NCI-H2227 treated with DMSO at 0.1 percent for 48 hours (cell line): Measurements from ENCODE around the gene DAGLA.

Experiments used
- DNase-seq: peaks from one replicate; lab custom pipeline; 2025; lab: John Stamatoyannopoulos, UW

Gene DAGLA

GRCh38 chr11:61778920-61779650 is 98.9 kb downstream of the DAGLA start:
- DNase-seq, result no peak

GRCh38 chr11:61779666-61780525 is 99.7 kb downstream of the DAGLA start:
- DNase-seq, result no peak

GRCh38 chr11:61780581-61781162 is 100.5 kb downstream of the DAGLA start:
- DNase-seq, result no peak

- DNase-seq, result no peak
Observed at GRCh38 chr11:61781585-61781984, 101.4 kb downstream of the DAGLA start.

- no peak for DNase-seq
Observed at GRCh38 chr11:61782299-61782698, 102.1 kb downstream of the DAGLA start.

- DNase-seq, result no peak
Observed at GRCh38 chr11:61782841-61783240, 102.7 kb downstream of the DAGLA start.

GRCh38 chr11:61783717-61784505 is 103.7 kb downstream of the DAGLA start:
- DNase-seq, result no peak

- no peak for DNase-seq
Observed at GRCh38 chr11:61784506-61784805, 104.3 kb downstream of the DAGLA start.

- DNase-seq, result no peak
Observed at GRCh38 chr11:61785837-61786402, 105.7 kb downstream of the DAGLA start.

GRCh38 chr11:61787928-61788491 is 107.8 kb downstream of the DAGLA start:
- DNase-seq, result peak; percentile 10

GRCh38 chr11:61791737-61792309 is 111.6 kb downstream of the DAGLA start:
- peak; percentile 92 for DNase-seq

GRCh38 chr11:61792310-61793082 is 112.3 kb downstream of the DAGLA start, which contains the start of the genes FEN1 and TMEM258:
Gene FEN1 (plus strand): TSS chr11:61792911. CDS start chr11:61795362, 2,451 bp downstream.
Gene TMEM258 (minus strand): TSS chr11:61792599. CDS start chr11:61792558, 41 bp downstream.
- peak; percentile 97 for DNase-seq

- peak; percentile 55 for DNase-seq
Observed at GRCh38 chr11:61793083-61793828, 113.1 kb downstream of the DAGLA start.

GRCh38 chr11:61793829-61794204 is 113.6 kb downstream of the DAGLA start:
- DNase-seq, result no peak

GRCh38 chr11:61794579-61794978 is 114.4 kb downstream of the DAGLA start:
- DNase-seq, result no peak

- no peak for DNase-seq
Observed at GRCh38 chr11:61795459-61795858, 115.3 kb downstream of the DAGLA start.

- DNase-seq, result no peak
Observed at GRCh38 chr11:61795876-61796526, 115.8 kb downstream of the DAGLA start.
